OCI-LY7 (cell line): Measurements from ENCODE around the gene PNKP.

Experiments used
- CTCF ChIP-seq: fragments of 200-600 bp; sonication (generic); conservative IDR thresholded peaks from 2 replicates; pipeline ENCODE4 v1.5.1; 2014; ENCODE audit warnings: mild to moderate bottlenecking, antibody characterized with exemption, low read length, moderate library complexity, mixed read lengths
- EZH2phosphoT487 ChIP-seq: fragments of 200-600 bp; sonication (generic); IDR thresholded peaks from 2 replicates; pipeline ENCODE4 v1.6.1; 2018; ENCODE audit warnings: low read depth, borderline replicate concordance, mild to moderate bottlenecking, mixed run types, antibody characterized with exemption, low read length, moderate library complexity, mixed read lengths

GRCh38 chr19:49811328-49811727 is 56.0 kb downstream of the PNKP start:
- TF ChIP-seq CTCF (no peak), EZH2phosphoT487 (no peak)
